Fibroblast of lung (primary cell): ENCODE measurements around the gene RAPGEF4.

Experiments
- CTCF ChIP-seq, 2 donors: IDR thresholded peaks in 1 of 2; conservative IDR thresholded peaks in 1 of 2; 1 replicate in 1 of 2; 2 replicates in 1 of 2; pipeline ENCODE4 v1.5.1; 2011 to 2012; ENCODE audit warnings: low read length in 2 of 2, control low read depth in 1 of 2, inconsistent platforms in 1 of 2, low read depth in 1 of 2, mild to moderate bottlenecking in 1 of 2
- EZH2 ChIP-seq: IDR thresholded peaks from 2 replicates; pipeline ENCODE4 v1.5.1; 2012; ENCODE audit warnings: low read length, control low read depth, mild to moderate bottlenecking; ENCODE audit errors: missing control alignments

- TF ChIP-seq CTCF (conservative IDR thresholded peaks at IDR 0.05 in 1 of 2, IDR thresholded peaks at IDR 0.05 in 1 of 2; ENCODE audit: low read depth in 1 of 2, low read length in 2 of 2) (no peak), EZH2 (no peak)
Measured at GRCh38 chr2:172772633-172773032, 37.0 kb downstream of the RAPGEF4 start.
